Measurements from ENCODE around the gene GAS7. TPM values are rescaled to one million over a fixed set of nuclear protein-coding genes. Genes with fewer than 3 reads are reported as not detected.

The GAS7 gene
- total RNA-seq, 2 donors from 2014 or later: 10.3 to 144 TPM

- Histone ChIP-seq H3K9me3 (no peaks in the 10 kb centered on the region), H3K4me3 (no peak overlapping the region), H3K4me1 (replicated peaks) (no peaks in the 10 kb centered on the region), H3K36me3 (no peaks in the 10 kb centered on the region), H3K27ac (no peak overlapping the region), H3K27me3 (replicated peaks; ENCODE audit: insufficient read depth) (no peaks in the 10 kb centered on the region)
- 51% methylated on average over 5 of the region's 5 CpGs for WGBS
- TF ChIP-seq POLR2AphosphoS5 (IDR thresholded peaks at IDR 0.05) (no peak), POLR2A (IDR thresholded peaks at IDR 0.05) (no peak), CTCF (IDR thresholded peaks at IDR 0.05) (no peak)
- DNase-seq (ENCODE audit: low spot score): no peak
- intact Hi-C loops (cut with DNase I): no loop called here
Measured at GRCh38 chr17:10091046-10091445, 107.4 kb downstream of the GAS7 start.

GRCh38 chr17:10089196-10089804 lies 109.1 kb downstream of the GAS7 start:
- no peak overlapping the region for H3K4me3 ChIP-seq
- no peaks in the 10 kb centered on the region for H3K27me3 ChIP-seq (replicated peaks; ENCODE audit: insufficient read depth)
- no peaks in the 10 kb centered on the region for H3K36me3 ChIP-seq
- H3K9me3 ChIP-seq: no peaks in the 10 kb centered on the region
- H3K27ac ChIP-seq: no peak overlapping the region
- 37% methylated on average over 4 of the region's 4 CpGs for WGBS
- TF ChIP-seq CTCF (IDR thresholded peaks at IDR 0.05) (no peak), POLR2AphosphoS5 (IDR thresholded peaks at IDR 0.05) (no peak), POLR2A (IDR thresholded peaks at IDR 0.05) (no peak)
- H3K4me1 ChIP-seq (replicated peaks): no peaks in the 10 kb centered on the region
- intact Hi-C loops (cut with DNase I): no loop called here
- DNase-seq (ENCODE audit: low spot score): no peak

GRCh38 chr17:10088444-10088843 lies 110.0 kb downstream of the GAS7 start:
- H3K4me3 ChIP-seq: no peak overlapping the region
- no peaks in the 10 kb centered on the region for H3K4me1 ChIP-seq (replicated peaks)
- H3K27me3 ChIP-seq (replicated peaks; ENCODE audit: insufficient read depth): no peaks in the 10 kb centered on the region
- no peaks in the 10 kb centered on the region for H3K36me3 ChIP-seq
- TF ChIP-seq POLR2A (IDR thresholded peaks at IDR 0.05) (no peak), POLR2AphosphoS5 (IDR thresholded peaks at IDR 0.05) (peak; percentile 53)
- no peak overlapping the region for H3K27ac ChIP-seq
- intact Hi-C loops (cut with DNase I): no loop called here
- no peak for DNase-seq (ENCODE audit: low spot score)
- WGBS: 9% methylated on average over 6 of the region's 6 CpGs
- no peaks in the 10 kb centered on the region for H3K9me3 ChIP-seq

- TF ChIP-seq POLR2AphosphoS5 (IDR thresholded peaks at IDR 0.05) (no peak), CTCF (IDR thresholded peaks at IDR 0.05) (no peak), POLR2A (IDR thresholded peaks at IDR 0.05) (no peak)
- H3K4me1 ChIP-seq (replicated peaks): no peaks in the 10 kb centered on the region
- H3K36me3 ChIP-seq: no peaks in the 10 kb centered on the region
- DNase-seq (ENCODE audit: low spot score): no peak
- intact Hi-C loops (cut with DNase I): no loop called here
- no peaks in the 10 kb centered on the region for H3K27me3 ChIP-seq (replicated peaks; ENCODE audit: insufficient read depth)
- 83% methylated on average over 3 of the region's 3 CpGs for whole genome bisulfite sequencing
- H3K9me3 ChIP-seq: no peaks in the 10 kb centered on the region
- H3K4me3 ChIP-seq: no peak overlapping the region
- H3K27ac ChIP-seq: no peak overlapping the region
Measured at GRCh38 chr17:10087355-10087754, 111.1 kb downstream of the GAS7 start.

GRCh38 chr17:10083864-10084263 lies 114.5 kb downstream of the GAS7 start:
- intact Hi-C loops (cut with DNase I): no loop called here
- no peaks in the 10 kb centered on the region for H3K36me3 ChIP-seq
- no peak overlapping the region for H3K27ac ChIP-seq
- no peaks in the 10 kb centered on the region for H3K4me1 ChIP-seq (replicated peaks)
- no peak for DNase-seq (ENCODE audit: low spot score)
- WGBS: 100% methylated on average over 3 of the region's 3 CpGs
- H3K9me3 ChIP-seq: no peaks in the 10 kb centered on the region
- H3K4me3 ChIP-seq: no peak overlapping the region
- no peaks in the 10 kb centered on the region for H3K27me3 ChIP-seq (replicated peaks; ENCODE audit: insufficient read depth)
- no peak for TF ChIP-seq POLR2AphosphoS5 (IDR thresholded peaks at IDR 0.05)
- no peak for TF ChIP-seq POLR2A (IDR thresholded peaks at IDR 0.05)
- TF ChIP-seq CTCF (IDR thresholded peaks at IDR 0.05): no peak

Measured in prostate gland (tissue), 2 donors.